HepG2 (cell line): ENCODE measurements around the gene MAVS. TPM values are rescaled to one million over a fixed set of nuclear protein-coding genes. Genes with fewer than 3 reads are reported as not detected.

Experiments
- ATM ChIP-seq: fragments of 450-650 bp; IDR thresholded peaks from 2 replicates; pipeline ENCODE4 v1.7.1; 2017; ENCODE audit warnings: mild to moderate bottlenecking, borderline replicate concordance
- HMGXB4 ChIP-seq, 2 experiments: sonication (generic) in 1 of 2; formaldehyde crosslinking in 1 of 2; IDR thresholded peaks; 2 replicates each; pipeline versions ENCODE4 v1.4.0 to v1.6.1; 2018 to 2020; ENCODE audit warnings: missing genetic modification reagents in 2 of 2, borderline replicate concordance in 1 of 2, low read depth in 1 of 2, mild to moderate bottlenecking in 1 of 2, missing biosample characterization in 1 of 2
- HNF1B ChIP-seq: sonication (generic); formaldehyde crosslinking; IDR thresholded peaks from 2 replicates; pipeline ENCODE4 v1.5.1; 2020; ENCODE audit warnings: mild to moderate bottlenecking, moderate library complexity, missing genetic modification reagents
- KDM2A ChIP-seq: sonication (generic); formaldehyde crosslinking; IDR thresholded peaks from 2 replicates; pipeline ENCODE4 v1.4.0; 2020; ENCODE audit warnings: low read depth, missing genetic modification reagents, borderline replicate concordance
- MAX ChIP-seq: IDR thresholded peaks from 2 replicates; pipeline ENCODE4 v1.6.1; 2012; ENCODE audit warnings: inconsistent platforms
- MBD4 ChIP-seq: IDR thresholded peaks from 2 replicates; pipeline ENCODE4 v1.6.1; 2012; ENCODE audit warnings: low read length, inconsistent platforms, borderline replicate concordance
- PITX1 ChIP-seq: sonication (generic); formaldehyde crosslinking; IDR thresholded peaks from 2 replicates; pipeline ENCODE4 v1.5.1; 2020; ENCODE audit warnings: mild to moderate bottlenecking, missing genetic modification reagents
- PRMT3 ChIP-seq: sonication (generic); formaldehyde crosslinking; IDR thresholded peaks from 2 replicates; pipeline ENCODE4 v1.8.1; 2022; ENCODE audit warnings: low read depth, mild to moderate bottlenecking, moderate library complexity, missing genetic modification reagents, borderline replicate concordance
- ZNF446 ChIP-seq: sonication (generic); formaldehyde crosslinking; IDR thresholded peaks from 2 replicates; pipeline ENCODE4 v1.5.0; 2020; ENCODE audit warnings: mild to moderate bottlenecking, missing genetic modification reagents
- polyA plus RNA-seq, 8 experiments: library from polyadenylated mRNA; depleted of rRNA in 3 of 8; stranded (reverse) in 7 of 8; unstranded in 1 of 8; fragments of >200 nt; fragmentation: Illumina TruSeq in 4 of 8; extraction: Trizol in 4 of 8; gene quantifications; 2 replicates each; pipeline versions ENCODE4 v1.2.1 to v1.2.3, GENCODE V29; 2011 to 2016; ENCODE audit warnings: low read depth in 4 of 8, missing spikeins in 1 of 8, mixed read lengths in 1 of 8; ENCODE audit not compliant: insufficient read depth in 1 of 8
- total RNA-seq, 5 experiments: library from RNA; depleted of rRNA; stranded (reverse); fragments of >200 nt; fragmentation: Illumina TruSeq; extraction: Trizol; gene quantifications; 2 replicates each; pipeline ENCODE4 v1.2.3, GENCODE V29; 2016; ENCODE audit warnings: low read depth in 1 of 5
- TF ChIP-seq, protein P1 (sequence below): sonication (generic); formaldehyde crosslinking; IDR thresholded peaks from 2 replicates; pipeline ENCODE4 v1.4.0; 2020; ENCODE audit warnings: missing genetic modification reagents
- TF ChIP-seq, protein P2 (sequence below): sonication (generic); formaldehyde crosslinking; IDR thresholded peaks from one replicate; pipeline ENCODE4 v1.5.1; 2020; ENCODE audit warnings: mild to moderate bottlenecking, missing genetic modification reagents; ENCODE audit errors: not compliant biosample characterization

MAVS gene
- total and polyA plus RNA-seq, 2 of the 13 experiments (the other 11 are each of a cell fraction or from before 2014, with no cell fraction given), result 27.3 to 36.6 TPM

- TF ChIP-seq PRMT3 (CRISPR knock-in tag), result peak; percentile 60; the same call in 1 of the 2 replicates
- peak; percentile 99 for TF ChIP-seq HNF1B (CRISPR knock-in tag)
- TF ChIP-seq, protein P1, sequence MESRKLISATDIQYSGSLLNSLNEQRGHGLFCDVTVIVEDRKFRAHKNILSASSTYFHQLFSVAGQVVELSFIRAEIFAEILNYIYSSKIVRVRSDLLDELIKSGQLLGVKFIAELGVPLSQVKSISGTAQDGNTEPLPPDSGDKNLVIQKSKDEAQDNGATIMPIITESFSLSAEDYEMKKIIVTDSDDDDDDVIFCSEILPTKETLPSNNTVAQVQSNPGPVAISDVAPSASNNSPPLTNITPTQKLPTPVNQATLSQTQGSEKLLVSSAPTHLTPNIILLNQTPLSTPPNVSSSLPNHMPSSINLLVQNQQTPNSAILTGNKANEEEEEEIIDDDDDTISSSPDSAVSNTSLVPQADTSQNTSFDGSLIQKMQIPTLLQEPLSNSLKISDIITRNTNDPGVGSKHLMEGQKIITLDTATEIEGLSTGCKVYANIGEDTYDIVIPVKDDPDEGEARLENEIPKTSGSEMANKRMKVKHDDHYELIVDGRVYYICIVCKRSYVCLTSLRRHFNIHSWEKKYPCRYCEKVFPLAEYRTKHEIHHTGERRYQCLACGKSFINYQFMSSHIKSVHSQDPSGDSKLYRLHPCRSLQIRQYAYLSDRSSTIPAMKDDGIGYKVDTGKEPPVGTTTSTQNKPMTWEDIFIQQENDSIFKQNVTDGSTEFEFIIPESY (CRISPR knock-in tag), result peak; percentile 84
- peak; percentile 51; the same call in 1 of the 2 replicates for TF ChIP-seq PITX1 (CRISPR knock-in tag)
- peak; percentile 98 for TF ChIP-seq KDM2A
- TF ChIP-seq MBD4, result no peak
- peak; percentile 95 for TF ChIP-seq ZNF446
- TF ChIP-seq HMGXB4 (CRISPR knock-in tag; IDR thresholded peaks at IDR 0.05; ENCODE audit: borderline replicate concordance in 1 of 2, low read depth in 1 of 2), result peak; percentile 100
- TF ChIP-seq MAX, result peak; percentile 90
- TF ChIP-seq ATM, result no peak
- TF ChIP-seq, protein P2, sequence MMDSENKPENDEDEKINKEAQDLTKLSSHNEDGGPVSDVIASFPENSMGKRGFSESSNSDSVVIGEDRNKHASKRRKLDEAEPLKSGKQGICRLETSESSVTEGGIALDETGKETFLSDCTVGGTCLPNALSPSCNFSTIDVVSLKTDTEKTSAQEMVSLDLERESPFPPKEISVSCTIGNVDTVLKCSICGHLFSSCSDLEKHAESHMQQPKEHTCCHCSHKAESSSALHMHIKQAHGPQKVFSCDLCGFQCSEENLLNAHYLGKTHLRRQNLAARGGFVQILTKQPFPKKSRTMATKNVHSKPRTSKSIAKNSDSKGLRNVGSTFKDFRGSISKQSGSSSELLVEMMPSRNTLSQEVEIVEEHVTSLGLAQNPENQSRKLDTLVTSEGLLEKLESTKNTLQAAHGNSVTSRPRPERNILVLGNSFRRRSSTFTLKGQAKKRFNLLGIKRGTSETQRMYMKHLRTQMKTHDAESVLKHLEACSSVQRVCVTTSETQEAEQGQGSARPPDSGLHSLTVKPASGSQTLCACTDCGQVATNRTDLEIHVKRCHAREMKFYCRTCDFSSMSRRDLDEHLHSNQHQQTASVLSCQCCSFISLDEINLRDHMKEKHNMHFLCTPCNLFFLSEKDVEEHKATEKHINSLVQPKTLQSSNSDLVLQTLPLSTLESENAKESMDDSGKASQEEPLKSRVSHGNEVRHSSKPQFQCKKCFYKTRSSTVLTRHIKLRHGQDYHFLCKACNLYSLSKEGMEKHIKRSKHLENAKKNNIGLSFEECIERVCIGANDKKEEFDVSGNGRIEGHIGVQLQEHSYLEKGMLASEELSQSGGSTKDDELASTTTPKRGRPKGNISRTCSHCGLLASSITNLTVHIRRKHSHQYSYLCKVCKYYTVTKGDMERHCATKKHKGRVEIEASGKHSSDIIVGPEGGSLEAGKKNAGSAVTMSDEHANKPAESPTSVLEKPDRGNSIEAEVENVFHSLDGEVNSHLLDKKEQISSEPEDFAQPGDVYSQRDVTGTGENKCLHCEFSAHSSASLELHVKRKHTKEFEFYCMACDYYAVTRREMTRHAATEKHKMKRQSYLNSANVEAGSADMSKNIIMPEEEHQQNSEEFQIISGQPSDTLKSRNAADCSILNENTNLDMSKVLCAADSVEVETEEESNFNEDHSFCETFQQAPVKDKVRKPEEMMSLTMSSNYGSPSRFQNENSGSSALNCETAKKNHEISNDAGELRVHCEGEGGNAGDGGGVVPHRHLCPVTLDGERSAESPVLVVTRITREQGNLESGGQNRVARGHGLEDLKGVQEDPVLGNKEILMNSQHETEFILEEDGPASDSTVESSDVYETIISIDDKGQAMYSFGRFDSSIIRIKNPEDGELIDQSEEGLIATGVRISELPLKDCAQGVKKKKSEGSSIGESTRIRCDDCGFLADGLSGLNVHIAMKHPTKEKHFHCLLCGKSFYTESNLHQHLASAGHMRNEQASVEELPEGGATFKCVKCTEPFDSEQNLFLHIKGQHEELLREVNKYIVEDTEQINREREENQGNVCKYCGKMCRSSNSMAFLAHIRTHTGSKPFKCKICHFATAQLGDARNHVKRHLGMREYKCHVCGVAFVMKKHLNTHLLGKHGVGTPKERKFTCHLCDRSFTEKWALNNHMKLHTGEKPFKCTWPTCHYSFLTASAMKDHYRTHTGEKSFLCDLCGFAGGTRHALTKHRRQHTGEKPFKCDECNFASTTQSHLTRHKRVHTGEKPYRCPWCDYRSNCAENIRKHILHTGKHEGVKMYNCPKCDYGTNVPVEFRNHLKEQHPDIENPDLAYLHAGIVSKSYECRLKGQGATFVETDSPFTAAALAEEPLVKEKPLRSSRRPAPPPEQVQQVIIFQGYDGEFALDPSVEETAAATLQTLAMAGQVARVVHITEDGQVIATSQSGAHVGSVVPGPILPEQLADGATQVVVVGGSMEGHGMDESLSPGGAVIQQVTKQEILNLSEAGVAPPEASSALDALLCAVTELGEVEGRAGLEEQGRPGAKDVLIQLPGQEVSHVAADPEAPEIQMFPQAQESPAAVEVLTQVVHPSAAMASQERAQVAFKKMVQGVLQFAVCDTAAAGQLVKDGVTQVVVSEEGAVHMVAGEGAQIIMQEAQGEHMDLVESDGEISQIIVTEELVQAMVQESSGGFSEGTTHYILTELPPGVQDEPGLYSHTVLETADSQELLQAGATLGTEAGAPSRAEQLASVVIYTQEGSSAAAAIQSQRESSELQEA, result peak; percentile 56
Measured at GRCh38 chr20:3820048-3820900, 26.4 kb upstream of the MAVS start, which contains the start of gene AP5S1 (continued).
